Uterus (tissue), 2 donors: Measurements from ENCODE around the gene AUH.

Source experiments
- POLR2A ChIP-seq, 2 donors: fragments of 450-650 bp; IDR thresholded peaks; one replicate each; pipeline ENCODE4 v1.6.1; 2016; ENCODE audit warnings: antibody characterized with exemption in 2 of 2, mild to moderate bottlenecking in 1 of 2, moderate library complexity in 1 of 2
- TF ChIP-seq, protein P1 (sequence below), 4 experiments: fragments of 200-600 bp in 2 of 4; fragments of 450-650 bp in 2 of 4; sonication (generic) in 2 of 4; IDR thresholded peaks; one replicate each; pipeline ENCODE4 v1.5.1; 2016 to 2019; ENCODE audit warnings: antibody characterized with exemption in 4 of 4, mild to moderate bottlenecking in 2 of 4, moderate library complexity in 1 of 4

DNA sequence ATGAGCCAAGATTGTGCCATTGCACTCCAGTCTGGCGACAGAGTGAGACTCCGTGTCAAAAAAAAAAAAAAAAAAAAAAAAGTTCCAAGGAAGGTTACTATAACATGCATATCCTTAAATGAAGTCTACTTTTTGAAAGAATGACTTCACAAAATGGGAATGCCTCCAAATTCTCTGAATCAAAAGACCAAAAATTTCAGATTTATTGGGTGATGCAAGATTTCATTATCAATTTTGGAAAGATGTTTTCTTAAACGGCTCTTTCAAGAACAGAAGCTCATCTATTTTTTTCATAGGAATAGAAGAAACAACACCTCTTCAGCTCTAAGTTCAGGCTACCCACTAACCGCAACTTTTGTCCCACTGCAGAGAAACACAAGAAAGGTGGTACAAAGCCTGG, 69.9 kb downstream of the AUH start:
- TF ChIP-seq, protein P1, sequence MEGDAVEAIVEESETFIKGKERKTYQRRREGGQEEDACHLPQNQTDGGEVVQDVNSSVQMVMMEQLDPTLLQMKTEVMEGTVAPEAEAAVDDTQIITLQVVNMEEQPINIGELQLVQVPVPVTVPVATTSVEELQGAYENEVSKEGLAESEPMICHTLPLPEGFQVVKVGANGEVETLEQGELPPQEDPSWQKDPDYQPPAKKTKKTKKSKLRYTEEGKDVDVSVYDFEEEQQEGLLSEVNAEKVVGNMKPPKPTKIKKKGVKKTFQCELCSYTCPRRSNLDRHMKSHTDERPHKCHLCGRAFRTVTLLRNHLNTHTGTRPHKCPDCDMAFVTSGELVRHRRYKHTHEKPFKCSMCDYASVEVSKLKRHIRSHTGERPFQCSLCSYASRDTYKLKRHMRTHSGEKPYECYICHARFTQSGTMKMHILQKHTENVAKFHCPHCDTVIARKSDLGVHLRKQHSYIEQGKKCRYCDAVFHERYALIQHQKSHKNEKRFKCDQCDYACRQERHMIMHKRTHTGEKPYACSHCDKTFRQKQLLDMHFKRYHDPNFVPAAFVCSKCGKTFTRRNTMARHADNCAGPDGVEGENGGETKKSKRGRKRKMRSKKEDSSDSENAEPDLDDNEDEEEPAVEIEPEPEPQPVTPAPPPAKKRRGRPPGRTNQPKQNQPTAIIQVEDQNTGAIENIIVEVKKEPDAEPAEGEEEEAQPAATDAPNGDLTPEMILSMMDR (IDR thresholded peaks at IDR 0.05), result no peak
- TF ChIP-seq POLR2A (IDR thresholded peaks at IDR 0.05), result no peak
